8988T (cell line): ENCODE measurements around the gene RNF31.
A peak's percentile ranks its signal among the peaks of the same experiment; 100 is the strongest.

ENCODE experiments used
- DNase-seq: peaks from one replicate; pipeline ENCODE4 v3.0.0; 2011

The RNF31 gene

GRCh38 chr14:24138396-24139271 is 8.7 kb upstream of the RNF31 start:
- DNase-seq: no peak

GRCh38 chr14:24139272-24139934 is 7.9 kb upstream of the RNF31 start:
- peak; percentile 34 for DNase-seq

- DNase-seq: peak; percentile 90
Observed at GRCh38 chr14:24141097-24141880, 6.0 kb upstream of the RNF31 start, which contains the start of gene EMC9. EMC9 (minus strand) TSS chr14:24141591; CDS start chr14:24141304, 287 bp downstream.

GRCh38 chr14:24143511-24143910 is 3.8 kb upstream of the RNF31 start:
- no peak for DNase-seq

GRCh38 chr14:24144451-24144850 is 2.8 kb upstream of the RNF31 start:
- DNase-seq: no peak

GRCh38 chr14:24145219-24145618 is 2.1 kb upstream of the RNF31 start:
- no peak for DNase-seq

GRCh38 chr14:24145690-24146452 is 1.4 kb upstream of the RNF31 start:
- DNase-seq: no peak

GRCh38 chr14:24146453-24146977 is 783 bp upstream of the RNF31 start, which contains the start of gene PSME2:
PSME2 (minus strand) TSS chr14:24146610; CDS start chr14:24146581, 29 bp downstream.
- peak; percentile 91 for DNase-seq

- no peak for DNase-seq
Observed at GRCh38 chr14:24147761-24148428, 597 bp downstream of the RNF31 start.

- no peak for DNase-seq
Observed at GRCh38 chr14:24149302-24149969, 2.1 kb downstream of the RNF31 start.

- DNase-seq: no peak
Observed at GRCh38 chr14:24150061-24150460, 2.8 kb downstream of the RNF31 start.

GRCh38 chr14:24150567-24150966 is 3.3 kb downstream of the RNF31 start:
- no peak for DNase-seq

GRCh38 chr14:24150993-24151392 is 3.7 kb downstream of the RNF31 start:
- no peak for DNase-seq

GRCh38 chr14:24151404-24152080 is 4.2 kb downstream of the RNF31 start:
- no peak for DNase-seq

GRCh38 chr14:24155100-24155499 is 7.8 kb downstream of the RNF31 start:
- DNase-seq: no peak

GRCh38 chr14:24156840-24157239 is 9.5 kb downstream of the RNF31 start:
- no peak for DNase-seq

- no peak for DNase-seq
Observed at GRCh38 chr14:24157331-24157730, 10.0 kb downstream of the RNF31 start.

- no peak for DNase-seq
Observed at GRCh38 chr14:24159777-24160498, 12.6 kb downstream of the RNF31 start.

- no peak for DNase-seq
Observed at GRCh38 chr14:24160499-24160849, 13.2 kb downstream of the RNF31 start.
